WERI-Rb-1 (cell line): ENCODE data around the gene HPRT1.

ENCODE experiments used
- DNase-seq: peaks from one replicate; pipeline ENCODE4 v3.0.0-alpha.2; 2020
- H3K27ac ChIP-seq: fragments of 250-450 bp; sonication (Bioruptor Pico); 2 replicates; pipeline ENCODE4 v1.5.1; 2020; ENCODE audit warnings: mild to moderate bottlenecking, moderate library complexity
- H3K27me3 ChIP-seq: fragments of 250-450 bp; sonication (Bioruptor Pico); 2 replicates; pipeline ENCODE4 v1.5.1; 2021; ENCODE audit warnings: mild to moderate bottlenecking, low read depth, moderate library complexity; ENCODE audit not compliant: insufficient read depth, severe bottlenecking
- H3K36me3 ChIP-seq: fragments of 250-450 bp; sonication (Bioruptor Pico); 2 replicates; pipeline ENCODE4 v1.5.1; 2020; ENCODE audit warnings: mild to moderate bottlenecking, moderate library complexity
- H3K4me3 ChIP-seq: 2 replicates; pipeline ENCODE4 v1.5.1; 2011; ENCODE audit warnings: low read depth, mild to moderate bottlenecking, control low read depth, low read length
- H3K9me3 ChIP-seq: fragments of 250-450 bp; sonication (Bioruptor Pico); 2 replicates; pipeline ENCODE4 v1.5.1; 2021; ENCODE audit warnings: mild to moderate bottlenecking, moderate library complexity; ENCODE audit not compliant: severe bottlenecking
- CTCF ChIP-seq: IDR thresholded peaks from 2 replicates; pipeline ENCODE4 v1.5.1; 2011; ENCODE audit warnings: low read depth, mild to moderate bottlenecking, control low read depth, inconsistent platforms, low read length

HPRT1 gene

GRCh38 chrX:134452596-134452995, 7.4 kb upstream of the HPRT1 start:
- no peak for TF ChIP-seq CTCF

GRCh38 chrX:134453631-134454030, 6.3 kb upstream of the HPRT1 start:
- Histone ChIP-seq H3K36me3 (no peaks in the 10 kb centered on the region), H3K4me3 (no peak overlapping the region), H3K9me3 (no peaks in the 10 kb centered on the region), H3K27ac (no peak overlapping the region), H3K27me3 (peaks cover 2% of the 10 kb centered on the region)
- no peak for TF ChIP-seq CTCF
- no peak for DNase-seq

More at GRCh38 chrX:134452596-134452995, 7.4 kb upstream of the HPRT1 start:
- Histone ChIP-seq H3K27me3 (peaks cover 2% of the 10 kb centered on the region), H3K27ac (no peak overlapping the region), H3K9me3 (no peaks in the 10 kb centered on the region), H3K4me3 (no peak overlapping the region), H3K36me3 (no peaks in the 10 kb centered on the region)
- DNase-seq = no peak

- no peak overlapping the region for H3K4me3 ChIP-seq
- H3K9me3 ChIP-seq = no peaks in the 10 kb centered on the region
- H3K36me3 ChIP-seq = no peaks in the 10 kb centered on the region
- no peak for DNase-seq
- no peak for TF ChIP-seq CTCF
- H3K27me3 ChIP-seq = peaks cover 2% of the 10 kb centered on the region
- no peak overlapping the region for H3K27ac ChIP-seq
Observed at GRCh38 chrX:134454506-134454905, 5.5 kb upstream of the HPRT1 start.

- no peaks in the 10 kb centered on the region for H3K36me3 ChIP-seq
- H3K27ac ChIP-seq = no peak overlapping the region
- no peak for DNase-seq
- H3K4me3 ChIP-seq = no peak overlapping the region
- H3K9me3 ChIP-seq = no peaks in the 10 kb centered on the region
- H3K27me3 ChIP-seq = peaks cover 5% of the 10 kb centered on the region
- TF ChIP-seq CTCF = no peak
Observed at GRCh38 chrX:134457708-134458107, 2.3 kb upstream of the HPRT1 start.

- H3K27me3 ChIP-seq = peaks cover 9% of the 10 kb centered on the region
- peak overlapping the region; percentile 47 for H3K4me3 ChIP-seq
- DNase-seq = no peak
- H3K9me3 ChIP-seq = peaks cover 2% of the 10 kb centered on the region
- H3K27ac ChIP-seq = no peak overlapping the region
- no peaks in the 10 kb centered on the region for H3K36me3 ChIP-seq
- no peak for TF ChIP-seq CTCF
Observed at GRCh38 chrX:134459683-134460004, 321 bp upstream of the HPRT1 start.

- Histone ChIP-seq H3K27me3 (peaks cover 7% of the 10 kb centered on the region), H3K9me3 (peaks cover 2% of the 10 kb centered on the region), H3K27ac (peak overlapping the region; percentile 86), H3K4me3 (peak overlapping the region; percentile 57), H3K36me3 (no peaks in the 10 kb centered on the region)
- TF ChIP-seq CTCF = no peak
- no peak for DNase-seq
Observed at GRCh38 chrX:134460862-134461220, 876 bp downstream of the HPRT1 start.
